ENCODE measurements around the gene RPTOR.

- no peak for TF ChIP-seq EZH2 (IDR thresholded peaks at IDR 0.05)
- TF ChIP-seq POLR2AphosphoS5 (IDR thresholded peaks at IDR 0.05; ENCODE audit: borderline replicate concordance, low read depth, low read length): no peak
Observed at GRCh38 chr17:80582165-80582564, 37.5 kb downstream of the RPTOR start.
